ENCODE measurements around the gene CCL5. TPM values are rescaled to one million over a fixed set of nuclear protein-coding genes. Genes with fewer than 3 reads are reported as not detected.

CCL5 gene
- total RNA-seq, 4 donors from 2014 or later = 0.55 to 2.1 (median 1.8) TPM

DNA sequence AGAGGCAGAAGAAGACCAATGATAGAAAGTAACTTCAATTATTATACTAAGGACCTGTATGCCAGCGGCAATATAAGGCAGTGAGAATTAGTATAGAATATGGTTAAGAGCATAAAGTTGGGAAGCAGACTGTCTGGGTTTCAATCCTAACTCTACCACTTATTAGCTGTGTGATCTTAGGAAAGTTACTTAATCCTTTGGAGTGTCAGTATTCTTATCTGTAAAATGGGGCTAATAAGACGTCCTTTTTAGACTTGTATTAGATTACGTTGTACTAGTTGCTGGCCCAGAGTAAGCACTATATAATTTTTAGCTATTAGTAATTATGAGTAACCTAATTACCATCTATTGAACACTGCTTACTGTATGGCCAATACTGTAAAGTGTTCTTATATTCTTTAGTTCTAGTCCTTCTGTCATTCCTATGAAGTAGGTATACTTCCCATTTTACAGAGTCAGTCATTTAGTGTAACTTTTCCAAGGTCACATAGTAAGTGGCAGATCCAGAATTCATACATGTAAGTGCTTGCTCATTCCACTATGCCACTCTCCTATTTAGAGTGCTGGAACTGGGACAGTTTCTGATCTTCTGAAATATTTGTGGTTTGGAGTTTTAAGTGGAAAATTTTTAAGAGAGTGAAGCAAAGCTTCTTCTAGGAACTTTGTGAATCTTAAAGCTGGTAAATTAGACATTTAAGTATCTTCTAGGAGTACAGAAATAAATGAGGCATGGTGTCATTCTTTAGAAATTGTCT lies 33.9 kb downstream of the CCL5 start:
- H3K36me3 ChIP-seq = peaks cover 6 to 72% of the 10 kb centered on the region in 2 donors
- H3K27ac ChIP-seq = no peak overlapping the region
- H3K27me3 ChIP-seq = no peaks in the 10 kb centered on the region
- TF ChIP-seq, protein P1, sequence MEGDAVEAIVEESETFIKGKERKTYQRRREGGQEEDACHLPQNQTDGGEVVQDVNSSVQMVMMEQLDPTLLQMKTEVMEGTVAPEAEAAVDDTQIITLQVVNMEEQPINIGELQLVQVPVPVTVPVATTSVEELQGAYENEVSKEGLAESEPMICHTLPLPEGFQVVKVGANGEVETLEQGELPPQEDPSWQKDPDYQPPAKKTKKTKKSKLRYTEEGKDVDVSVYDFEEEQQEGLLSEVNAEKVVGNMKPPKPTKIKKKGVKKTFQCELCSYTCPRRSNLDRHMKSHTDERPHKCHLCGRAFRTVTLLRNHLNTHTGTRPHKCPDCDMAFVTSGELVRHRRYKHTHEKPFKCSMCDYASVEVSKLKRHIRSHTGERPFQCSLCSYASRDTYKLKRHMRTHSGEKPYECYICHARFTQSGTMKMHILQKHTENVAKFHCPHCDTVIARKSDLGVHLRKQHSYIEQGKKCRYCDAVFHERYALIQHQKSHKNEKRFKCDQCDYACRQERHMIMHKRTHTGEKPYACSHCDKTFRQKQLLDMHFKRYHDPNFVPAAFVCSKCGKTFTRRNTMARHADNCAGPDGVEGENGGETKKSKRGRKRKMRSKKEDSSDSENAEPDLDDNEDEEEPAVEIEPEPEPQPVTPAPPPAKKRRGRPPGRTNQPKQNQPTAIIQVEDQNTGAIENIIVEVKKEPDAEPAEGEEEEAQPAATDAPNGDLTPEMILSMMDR (IDR thresholded peaks at IDR 0.05 in 4 of 5, conservative IDR thresholded peaks at IDR 0.05 in 1 of 5) = no peak
- no peak for TF ChIP-seq POLR2A (IDR thresholded peaks at IDR 0.05)
- ATAC-seq (no peak), DNase-seq (no peak)
- no peaks in the 10 kb centered on the region for H3K9me3 ChIP-seq
- H3K4me3 ChIP-seq = no peak overlapping the region
- intact Hi-C loops (cut with DNase I; ENCODE audit: low total_unique reads) = no loop called here
- no peaks in the 10 kb centered on the region for H3K4me1 ChIP-seq
- in situ Hi-C loops (cut with MboI; ENCODE audit: low sequenced_read_pairs in 4 of 4) = no loop called here

DNA sequence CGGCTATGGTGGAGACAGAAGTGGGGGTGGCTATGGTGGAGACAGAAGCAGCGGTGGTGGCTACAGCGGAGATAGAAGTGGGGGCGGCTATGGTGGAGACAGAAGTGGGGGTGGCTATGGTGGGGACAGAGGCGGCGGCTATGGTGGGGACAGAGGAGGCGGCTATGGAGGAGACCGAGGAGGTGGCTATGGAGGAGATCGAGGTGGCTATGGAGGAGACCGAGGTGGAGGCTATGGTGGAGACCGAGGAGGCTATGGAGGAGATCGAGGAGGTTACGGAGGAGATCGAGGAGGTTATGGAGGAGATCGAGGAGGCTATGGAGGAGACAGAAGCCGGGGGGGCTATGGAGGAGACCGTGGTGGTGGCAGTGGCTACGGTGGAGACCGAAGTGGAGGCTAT lies 35.6 kb downstream of the CCL5 start:
- Histone ChIP-seq H3K4me1 (no peaks in the 10 kb centered on the region), H3K9me3 (no peaks in the 10 kb centered on the region), H3K27ac (no peak overlapping the region), H3K27me3 (no peaks in the 10 kb centered on the region), H3K4me3 (no peak overlapping the region), H3K36me3 (peaks cover 6 to 89% of the 10 kb centered on the region in 2 donors)
- TF ChIP-seq POLR2A (IDR thresholded peaks at IDR 0.05) = no peak
- TF ChIP-seq, protein P1 (IDR thresholded peaks at IDR 0.05 in 4 of 5, conservative IDR thresholded peaks at IDR 0.05 in 1 of 5) = no peak
- in situ Hi-C loops (cut with MboI; ENCODE audit: low sequenced_read_pairs in 4 of 4) (no loop called here), intact Hi-C loops (cut with DNase I; ENCODE audit: low total_unique reads) (loop anchor here (1.0 kb wide), 1 partner anchor 15 kb away; no protein-coding TSS in a partner anchor)
- DNase-seq = no peak
- no peak for ATAC-seq

DNA sequence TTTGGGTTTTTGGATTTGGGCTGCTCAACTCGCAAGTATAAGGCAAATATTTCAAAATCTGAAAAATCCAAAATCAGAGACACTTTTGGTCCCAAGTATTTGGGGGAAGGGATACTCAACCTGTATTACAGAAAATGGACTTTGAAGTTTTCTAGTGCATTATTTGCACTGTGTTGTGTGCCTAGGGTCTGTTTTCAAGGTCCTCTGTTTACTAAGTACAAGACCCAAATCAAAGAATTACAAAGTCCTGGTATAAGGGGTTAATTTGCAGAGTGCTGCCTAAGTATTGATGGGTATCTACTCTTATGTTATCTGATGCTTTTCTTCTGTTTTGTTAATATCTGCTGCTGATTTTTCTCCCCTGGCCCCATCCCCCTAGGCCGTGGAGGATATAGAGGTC lies 36.5 kb downstream of the CCL5 start:
- no peak for TF ChIP-seq POLR2A (IDR thresholded peaks at IDR 0.05)
- TF ChIP-seq, protein P1 (IDR thresholded peaks at IDR 0.05 in 4 of 5, conservative IDR thresholded peaks at IDR 0.05 in 1 of 5) = no peak
- H3K9me3 ChIP-seq = no peaks in the 10 kb centered on the region
- in situ Hi-C loops (cut with MboI; ENCODE audit: low sequenced_read_pairs in 4 of 4) = no loop called here
- no peaks in the 10 kb centered on the region for H3K4me1 ChIP-seq
- H3K27me3 ChIP-seq = no peaks in the 10 kb centered on the region
- no peak for ATAC-seq
- H3K27ac ChIP-seq = no peak overlapping the region
- intact Hi-C loops (cut with DNase I; ENCODE audit: low total_unique reads) = loop anchor here (1.0 kb wide), 1 partner anchor 14 kb away; no protein-coding TSS in a partner anchor
- no peak overlapping the region for H3K4me3 ChIP-seq
- H3K36me3 ChIP-seq = peaks cover 6 to 97% of the 10 kb centered on the region in 2 donors
- DNase-seq = no peak

DNA sequence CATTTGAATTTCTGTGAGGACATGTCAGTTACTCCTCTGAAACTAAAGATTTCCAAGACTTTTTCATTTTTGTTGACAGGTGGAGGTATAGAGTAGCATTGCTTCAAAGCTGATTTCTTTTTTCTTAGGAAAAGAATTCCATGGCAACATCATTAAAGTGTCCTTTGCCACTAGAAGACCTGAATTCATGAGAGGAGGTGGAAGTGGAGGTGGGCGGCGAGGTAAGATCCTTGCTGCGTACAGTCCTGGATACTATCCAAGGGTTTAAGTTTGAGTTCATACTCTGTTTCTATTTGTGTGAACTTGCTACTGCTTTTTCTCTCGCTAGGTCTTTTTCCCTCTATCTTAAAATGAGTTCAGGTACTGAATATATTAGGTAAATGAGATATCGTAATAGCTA lies 37.9 kb downstream of the CCL5 start:
- in situ Hi-C loops (cut with MboI; ENCODE audit: low sequenced_read_pairs in 4 of 4) = no loop called here

More for the DNA sequence above, 37.9 kb downstream of the CCL5 start:
- Histone ChIP-seq H3K27me3 (no peaks in the 10 kb centered on the region), H3K4me3 (no peak overlapping the region), H3K9me3 (no peaks in the 10 kb centered on the region), H3K4me1 (no peaks in the 10 kb centered on the region), H3K36me3 (peaks cover 6 to 100% of the 10 kb centered on the region in 2 donors), H3K27ac (no peak overlapping the region)
- intact Hi-C loops (cut with DNase I; ENCODE audit: low total_unique reads) = no loop called here
- no peak for TF ChIP-seq POLR2A (IDR thresholded peaks at IDR 0.05)
- TF ChIP-seq, protein P1 (IDR thresholded peaks at IDR 0.05 in 4 of 5, conservative IDR thresholded peaks at IDR 0.05 in 1 of 5) = no peak
- DNase-seq (no peak), ATAC-seq (no peak)
